ENCODE results near the gene ARID2. TPM values are rescaled to one million over a fixed set of nuclear protein-coding genes. Genes with fewer than 3 reads are reported as not detected.

The ARID2 gene
- total and polyA plus RNA-seq, 2 of the 13 experiments (the other 11 are each of a cell fraction or from before 2014, with no cell fraction given), result 15.9 to 22.2 TPM

DNA sequence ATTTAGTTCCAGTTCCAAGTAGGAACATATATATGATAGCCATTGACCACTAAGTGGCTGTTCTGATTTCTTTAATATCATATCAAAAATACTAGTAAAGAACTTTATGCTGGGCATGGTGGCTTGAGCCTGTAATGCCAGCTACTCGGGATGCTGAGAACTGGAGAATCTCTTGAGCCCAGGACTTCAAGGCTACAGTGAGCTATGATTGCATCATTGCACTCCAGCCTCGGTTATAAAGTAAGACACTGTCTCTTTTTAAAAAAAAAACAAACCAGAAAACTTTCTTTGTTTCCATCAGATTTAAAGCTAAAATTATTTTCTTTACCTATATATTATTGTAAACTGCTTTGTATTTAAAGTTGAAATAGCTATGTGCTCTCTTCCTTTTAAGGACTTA lies 133.8 kb downstream of the ARID2 start:
- Histone ChIP-seq H3K27ac (ENCODE audit: extremely low read length, insufficient read depth, low read length) (no peak overlapping the region), H3K79me2 (ENCODE audit: insufficient read depth, low read length) (no peaks in the 10 kb centered on the region), H3K9me3 (ENCODE audit: low read length) (no peaks in the 10 kb centered on the region), H3K4me1 (ENCODE audit: insufficient read depth, low read length) (no peaks in the 10 kb centered on the region), H3K4me3 (replicated peaks in 1 of 3; ENCODE audit: insufficient read depth in 1 of 3, low read depth in 2 of 3, low read length in 3 of 3) (no peak overlapping the region), H3K4me2 (ENCODE audit: low read depth, low read length) (no peak overlapping the region), H3K9ac (ENCODE audit: insufficient read depth, low read depth, low read length) (no peak overlapping the region), H4K20me1 (ENCODE audit: insufficient read depth, low read length) (no peaks in the 10 kb centered on the region), H3K36me3 (replicated peaks in 1 of 2; ENCODE audit: control insufficient read depth in 1 of 2, insufficient read depth in 2 of 2, low read length in 2 of 2) (peaks cover 3 to 21% of the 10 kb centered on the region in 2 experiments), H2AFZ (ENCODE audit: low read length) (no peak overlapping the region), H3K27me3 (ENCODE audit: control insufficient read depth in 1 of 2, insufficient read depth in 2 of 2, low read length in 2 of 2) (no peaks in the 10 kb centered on the region)
- BruUV-seq (replicated peaks), result no TSS peak
- WGBS (ENCODE audit: low lambda C conversion rate), result 84% methylated on average over 2 of the region's 2 CpGs
- intact Hi-C loops (cut with micrococcal nuclease; ENCODE audit: unreplicated experiment), result no loop called here
- FAIRE-seq, result no peak
- DNase-seq (ENCODE audit: low spot score), result no peak
- ATAC-seq, result no peak
- in situ Hi-C loops (cut with HindIII; ENCODE audit: extremely low pct_ligation_motif_present, low pct_unique_long_range_greater_than_20kb), result no loop called here
- CTCF ChIA-PET (ENCODE audit: low intra/inter-chr PET ratio, low total read pairs), result no interaction called here
- TF ChIP-seq CEBPB (IDR thresholded peaks at IDR 0.05; ENCODE audit: borderline replicate concordance, low read depth, low read length) (peak; percentile 5; the same call in 1 of the 2 replicates), SALL2 (CRISPR knock-in tag; IDR thresholded peaks at IDR 0.05) (no peak), ISX (CRISPR knock-in tag; conservative IDR thresholded peaks at IDR 0.05) (no peak), ZNF160 (CRISPR knock-in tag; IDR thresholded peaks at IDR 0.05) (no peak), ZNF430 (CRISPR knock-in tag; IDR thresholded peaks at IDR 0.05) (no peak), ZNF496 (CRISPR knock-in tag; IDR thresholded peaks at IDR 0.05; ENCODE audit: insufficient replicate concordance) (no peak)
- TF ChIP-seq, protein P1, sequence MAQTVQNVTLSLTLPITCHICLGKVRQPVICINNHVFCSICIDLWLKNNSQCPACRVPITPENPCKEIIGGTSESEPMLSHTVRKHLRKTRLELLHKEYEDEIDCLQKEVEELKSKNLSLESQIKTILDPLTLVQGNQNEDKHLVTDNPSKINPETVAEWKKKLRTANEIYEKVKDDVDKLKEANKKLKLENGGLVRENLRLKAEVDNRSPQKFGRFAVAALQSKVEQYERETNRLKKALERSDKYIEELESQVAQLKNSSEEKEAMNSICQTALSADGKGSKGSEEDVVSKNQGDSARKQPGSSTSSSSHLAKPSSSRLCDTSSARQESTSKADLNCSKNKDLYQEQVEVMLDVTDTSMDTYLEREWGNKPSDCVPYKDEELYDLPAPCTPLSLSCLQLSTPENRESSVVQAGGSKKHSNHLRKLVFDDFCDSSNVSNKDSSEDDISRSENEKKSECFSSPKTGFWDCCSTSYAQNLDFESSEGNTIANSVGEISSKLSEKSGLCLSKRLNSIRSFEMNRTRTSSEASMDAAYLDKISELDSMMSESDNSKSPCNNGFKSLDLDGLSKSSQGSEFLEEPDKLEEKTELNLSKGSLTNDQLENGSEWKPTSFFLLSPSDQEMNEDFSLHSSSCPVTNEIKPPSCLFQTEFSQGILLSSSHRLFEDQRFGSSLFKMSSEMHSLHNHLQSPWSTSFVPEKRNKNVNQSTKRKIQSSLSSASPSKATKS (CRISPR knock-in tag; IDR thresholded peaks at IDR 0.05), result no peak
- POLR2A ChIA-PET, result no interaction called here

DNA sequence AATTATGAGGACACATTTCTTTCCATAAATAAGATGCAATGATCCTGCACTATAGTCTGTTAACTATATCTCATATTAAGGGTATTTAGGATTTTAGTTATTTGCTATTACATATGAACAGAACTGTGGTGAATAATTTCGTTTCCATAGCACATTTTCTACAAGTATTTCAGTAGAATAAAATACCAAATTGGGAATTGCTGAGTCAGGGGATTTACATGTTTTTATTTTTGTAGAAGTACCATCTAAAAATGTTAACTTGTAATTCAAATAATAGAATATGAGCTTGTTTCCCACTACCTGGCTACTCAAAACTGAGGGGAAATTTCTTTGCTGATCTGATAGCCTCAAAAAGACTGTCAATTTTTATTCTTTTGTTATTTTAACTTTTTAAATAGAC lies 136.8 kb downstream of the ARID2 start:
- in situ Hi-C loops (cut with HindIII; ENCODE audit: extremely low pct_ligation_motif_present, low pct_unique_long_range_greater_than_20kb), result no loop called here
- H3K36me3 ChIP-seq (replicated peaks in 1 of 2; ENCODE audit: control insufficient read depth in 1 of 2, insufficient read depth in 2 of 2, low read length in 2 of 2), result peaks cover 3 to 27% of the 10 kb centered on the region in 2 experiments
- H3K27ac ChIP-seq (ENCODE audit: extremely low read length, insufficient read depth, low read length), result no peak overlapping the region
- no peaks in the 10 kb centered on the region for H4K20me1 ChIP-seq (ENCODE audit: insufficient read depth, low read length)
- no TSS peak for BruUV-seq (replicated peaks)
- no peak for ATAC-seq
- H3K4me2 ChIP-seq (ENCODE audit: low read depth, low read length), result no peak overlapping the region
- H3K79me2 ChIP-seq (ENCODE audit: insufficient read depth, low read length), result no peaks in the 10 kb centered on the region
- CTCF ChIA-PET (ENCODE audit: low intra/inter-chr PET ratio, low total read pairs), result no interaction called here
- no peak for DNase-seq (ENCODE audit: low spot score)
- WGBS (ENCODE audit: low lambda C conversion rate), result 92% methylated on average over 1 of the region's 1 CpG
- no peaks in the 10 kb centered on the region for H3K4me1 ChIP-seq (ENCODE audit: insufficient read depth, low read length)
- H3K27me3 ChIP-seq (ENCODE audit: control insufficient read depth in 1 of 2, insufficient read depth in 2 of 2, low read length in 2 of 2), result no peaks in the 10 kb centered on the region
- peak; percentile 92 to 99 for TF ChIP-seq MAFK (conservative IDR thresholded peaks at IDR 0.05 in 1 of 2, IDR thresholded peaks at IDR 0.05 in 1 of 2; ENCODE audit: low read length in 2 of 2)
- no peak for TF ChIP-seq HMGA1 (CRISPR knock-in tag; conservative IDR thresholded peaks at IDR 0.05)
- TF ChIP-seq MAFF (IDR thresholded peaks at IDR 0.05; ENCODE audit: low read depth, low read length), result peak; percentile 97
- no peak overlapping the region for H3K9ac ChIP-seq (ENCODE audit: insufficient read depth, low read depth, low read length)
- no peak overlapping the region for H2AFZ ChIP-seq (ENCODE audit: low read length)
- no peak for FAIRE-seq
- no peak overlapping the region for H3K4me3 ChIP-seq (replicated peaks in 1 of 3; ENCODE audit: insufficient read depth in 1 of 3, low read depth in 2 of 3, low read length in 3 of 3)
- intact Hi-C loops (cut with micrococcal nuclease; ENCODE audit: unreplicated experiment), result no loop called here
- POLR2A ChIA-PET, result no interaction called here
- H3K9me3 ChIP-seq (ENCODE audit: low read length), result no peaks in the 10 kb centered on the region

Data from HepG2 (cell line).